CD4-positive, CD25-positive, alpha-beta regulatory T cell (primary cell): ENCODE results near the gene DBNDD1. TPM values are rescaled to one million over a fixed set of nuclear protein-coding genes. Genes with fewer than 3 reads are reported as not detected.
"Not testable (repeated sequence)": the region's sequence is repeated elsewhere in the genome, so short reads cannot be mapped to it uniquely, and the experiment has no call there.

Source experiments
- ATAC-seq, 2 donors: fragments of 150-1000 bp; cut with Tn5 transposase; one replicate each; pipeline ENCODE4 v1.10.0; 2021; ENCODE audit warnings: low read depth in 2 of 2, moderate number of reproducible peaks in 2 of 2, moderate library complexity in 1 of 2
- DNase-seq, 3 donors: peaks; one replicate each; pipeline versions ENCODE4 v3.0.0 to v3.0.0-alpha.2; 2012 to 2022; ENCODE audit warnings: mixed read lengths in 1 of 3
- H3K27ac ChIP-seq: one replicate; pipeline ENCODE4 v1.7.0; 2013; ENCODE audit warnings: mild to moderate bottlenecking, low read length; ENCODE audit not compliant: insufficient read depth, poor library complexity, severe bottlenecking
- H3K27me3 ChIP-seq: one replicate; pipeline ENCODE4 v1.7.0; 2013; ENCODE audit warnings: low read length; ENCODE audit not compliant: control insufficient read depth, insufficient read depth
- H3K36me3 ChIP-seq: one replicate; pipeline ENCODE4 v1.7.0; 2013; ENCODE audit warnings: mild to moderate bottlenecking, low read length, moderate library complexity; ENCODE audit not compliant: control insufficient read depth, insufficient read depth
- H3K4me1 ChIP-seq: 2 replicates; pipeline ENCODE4 v1.7.0; 2013; ENCODE audit warnings: mild to moderate bottlenecking, low read length; ENCODE audit not compliant: insufficient read depth, control insufficient read depth, poor library complexity, severe bottlenecking
- H3K4me3 ChIP-seq: one replicate; pipeline ENCODE4 v1.7.0; 2013; ENCODE audit warnings: low read depth, mild to moderate bottlenecking, low read length, moderate library complexity
- H3K9me3 ChIP-seq, 2 experiments: 1 replicate in 1 of 2; 2 replicates in 1 of 2; pipeline ENCODE4 v1.7.0; 2013; ENCODE audit warnings: low read length in 2 of 2, mild to moderate bottlenecking in 1 of 2, moderate library complexity in 1 of 2; ENCODE audit not compliant: control insufficient read depth in 2 of 2
- H3K27ac Mint-ChIP-seq, 3 donors: one replicate each; pipeline ENCODE4 v1.8.0; 2020 to 2022; ENCODE audit warnings: mild to moderate bottlenecking in 3 of 3, mixed read lengths in 3 of 3, moderate library complexity in 2 of 3
- H3K27me3 Mint-ChIP-seq: one replicate; pipeline ENCODE4 v1.8.0; 2022; ENCODE audit warnings: mild to moderate bottlenecking, mixed read lengths
- H3K36me3 Mint-ChIP-seq: one replicate; pipeline ENCODE4 v1.8.0; 2020; ENCODE audit warnings: mixed read lengths
- H3K4me1 Mint-ChIP-seq, 4 donors: one replicate each; pipeline ENCODE4 v1.8.0; 2020 to 2022; ENCODE audit warnings: mixed read lengths in 4 of 4, mild to moderate bottlenecking in 1 of 4
- H3K4me3 Mint-ChIP-seq, 4 donors: one replicate each; pipeline ENCODE4 v1.8.0; 2020 to 2022; ENCODE audit warnings: mild to moderate bottlenecking in 4 of 4, mixed read lengths in 4 of 4, moderate library complexity in 3 of 4
- H3K9me3 Mint-ChIP-seq, 7 donors: one replicate each; pipeline ENCODE4 v1.8.0; 2020 to 2022; ENCODE audit warnings: mixed read lengths in 7 of 7, mild to moderate bottlenecking in 3 of 7, moderate library complexity in 2 of 7
- polyA plus RNA-seq, 4 donors: library from polyadenylated mRNA; unstranded; fragments of 300-500 nt; fragmentation: Illumina TruSeq; gene quantifications; one replicate each; pipeline ENCODE4 v1.2.3, GENCODE V29; 2021
- total RNA-seq: library from RNA; stranded (reverse); gene quantifications from one replicate; pipeline ENCODE4 v1.2.3, GENCODE V29; 2022

The DBNDD1 gene
- total and polyA plus RNA-seq, 5 donors from 2014 or later: 1.1 to 7.8 (median 4.3) TPM

DNA sequence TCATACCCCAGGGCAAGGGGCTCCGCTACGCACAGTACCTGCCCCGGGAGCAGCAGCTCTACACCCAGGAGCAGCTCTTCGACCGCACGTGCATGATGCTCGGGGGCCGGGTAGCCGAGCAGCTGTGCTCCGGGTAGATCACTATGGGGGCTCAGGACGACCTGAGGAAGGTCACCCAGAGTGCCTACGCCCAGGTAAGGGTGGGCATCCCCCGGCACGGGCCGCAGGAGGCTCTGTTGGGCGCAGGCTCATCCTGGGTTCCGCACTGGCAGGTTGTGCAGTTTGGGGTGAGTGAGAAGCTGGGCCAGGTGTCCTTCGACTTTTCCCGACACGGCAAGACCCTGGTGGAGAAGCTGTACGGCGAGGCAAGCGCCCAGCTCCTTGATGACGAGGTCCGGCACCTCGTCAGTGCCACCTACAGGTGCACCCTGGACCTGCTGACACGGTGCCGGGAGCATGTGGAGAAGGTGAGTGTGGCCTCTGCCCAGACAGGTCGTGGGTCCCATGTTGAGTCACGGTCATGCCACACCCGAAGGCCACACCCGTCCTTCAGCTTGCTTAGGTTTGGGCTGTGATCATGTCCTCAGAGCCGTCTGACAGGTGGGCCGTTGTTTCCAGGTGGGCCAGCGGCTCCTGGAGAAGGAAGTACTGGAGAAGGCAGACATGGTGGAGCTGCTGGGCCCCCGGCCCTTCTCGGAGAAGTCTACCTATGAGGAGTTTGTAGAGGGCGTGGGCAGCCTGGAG lies 19.3 kb downstream of the DBNDD1 start:
- no peak for DNase-seq
- H3K9me3 ChIP-seq: no peaks in the 10 kb centered on the region
- H3K4me1 Mint-ChIP-seq: no peaks in the 10 kb centered on the region

DNA sequence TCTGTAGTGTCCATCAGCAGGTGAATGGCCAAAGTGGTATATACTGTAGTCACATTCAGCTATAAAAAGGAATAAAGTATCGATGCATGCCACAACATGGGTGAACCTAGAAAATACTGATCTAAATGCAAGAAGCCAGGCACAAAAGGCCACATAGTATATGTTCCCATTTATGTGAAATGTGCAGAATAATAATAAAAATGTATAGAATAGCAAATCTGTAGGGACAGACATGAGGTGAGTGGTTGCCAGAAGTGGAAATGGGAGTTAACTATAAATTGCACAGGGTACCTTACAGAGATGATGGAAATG lies 23.1 kb downstream of the DBNDD1 start:
- Mint-ChIP-seq H3K4me1 (no peaks in the 10 kb centered on the region), H3K27ac (peak overlapping the region; percentile 51 to 87 (median 68)), H3K9me3 (peaks cover 0 to 2% (median 0%) of the 10 kb centered on the region in 7 donors), H3K27me3 (no peaks in the 10 kb centered on the region), H3K4me3 (peak overlapping the region in 1 of 4 donors; percentile 21), H3K36me3 (peaks cover 17% of the 10 kb centered on the region)
- Histone ChIP-seq H3K4me1 (no peaks in the 10 kb centered on the region), H3K9me3 (no peaks in the 10 kb centered on the region), H3K4me3 (no peak overlapping the region), H3K27me3 (no peaks in the 10 kb centered on the region), H3K27ac (no peak overlapping the region), H3K36me3 (peaks cover 27% of the 10 kb centered on the region)
- no peak for DNase-seq
- no peak for ATAC-seq

More for the DNA sequence above, 19.3 kb downstream of the DBNDD1 start:
- no peak overlapping the region for H3K4me3 Mint-ChIP-seq
- no peak overlapping the region for H3K4me3 ChIP-seq
- peaks cover 7% of the 10 kb centered on the region for H3K36me3 ChIP-seq
- H3K27me3 Mint-ChIP-seq: no peaks in the 10 kb centered on the region
- ATAC-seq: no peak
- no peaks in the 10 kb centered on the region for H3K9me3 Mint-ChIP-seq
- no peaks in the 10 kb centered on the region for H3K36me3 Mint-ChIP-seq
- no peaks in the 10 kb centered on the region for H3K4me1 ChIP-seq
- H3K27ac Mint-ChIP-seq: no peak overlapping the region
- H3K27me3 ChIP-seq: no peaks in the 10 kb centered on the region
- no peak overlapping the region for H3K27ac ChIP-seq

DNA sequence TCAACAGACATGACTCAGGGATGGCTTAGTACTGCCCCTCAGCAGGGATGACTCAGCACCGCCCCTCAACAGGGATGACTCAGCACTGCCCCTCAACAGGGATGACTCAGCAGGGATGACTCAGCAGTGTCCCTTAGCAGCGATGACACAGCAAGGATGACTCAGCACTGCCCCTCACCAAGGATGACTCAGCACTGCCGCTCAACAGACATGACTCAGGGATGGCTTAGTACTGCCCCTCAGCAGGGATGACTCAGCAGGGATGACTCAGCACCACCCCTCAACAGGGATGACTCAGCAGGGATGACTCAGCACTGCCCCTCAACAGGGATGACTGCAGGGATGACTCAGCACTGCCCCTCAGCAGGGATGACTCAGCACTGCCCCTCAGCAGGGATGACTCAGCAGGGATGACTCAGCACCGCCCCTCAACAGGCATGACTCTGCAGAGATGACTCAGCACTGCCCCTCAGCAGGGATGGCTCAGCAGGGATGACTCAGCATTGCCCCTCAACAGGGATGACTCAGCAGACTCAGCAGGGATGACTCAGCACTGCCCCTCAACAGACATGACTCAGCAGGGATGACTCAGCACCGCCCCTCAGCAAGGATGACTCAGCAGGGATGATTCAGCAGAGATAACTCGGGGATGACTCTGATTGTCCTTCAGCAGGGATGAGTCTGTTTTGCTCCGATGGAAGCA lies 23.6 kb downstream of the DBNDD1 start:
- Histone ChIP-seq H3K36me3 (peaks cover 32% of the 10 kb centered on the region), H3K27ac (peak overlapping the region; percentile 39)
- Mint-ChIP-seq H3K27ac (peak overlapping the region; percentile 51 to 87 (median 68)), H3K36me3 (peaks cover 22% of the 10 kb centered on the region), H3K4me3 (peak overlapping the region in 1 of 4 donors; percentile 21)
- ATAC-seq: peak; percentile 16 to 17
- H3K9me3 ChIP-seq, H3K4me3 ChIP-seq, H3K27me3 ChIP-seq, H3K4me1 ChIP-seq, H3K27me3 Mint-ChIP-seq, H3K9me3 Mint-ChIP-seq, H3K4me1 Mint-ChIP-seq: not testable (repeated sequence)
- peak in 2 of 3 donors; percentile 27 to 41 for DNase-seq

DNA sequence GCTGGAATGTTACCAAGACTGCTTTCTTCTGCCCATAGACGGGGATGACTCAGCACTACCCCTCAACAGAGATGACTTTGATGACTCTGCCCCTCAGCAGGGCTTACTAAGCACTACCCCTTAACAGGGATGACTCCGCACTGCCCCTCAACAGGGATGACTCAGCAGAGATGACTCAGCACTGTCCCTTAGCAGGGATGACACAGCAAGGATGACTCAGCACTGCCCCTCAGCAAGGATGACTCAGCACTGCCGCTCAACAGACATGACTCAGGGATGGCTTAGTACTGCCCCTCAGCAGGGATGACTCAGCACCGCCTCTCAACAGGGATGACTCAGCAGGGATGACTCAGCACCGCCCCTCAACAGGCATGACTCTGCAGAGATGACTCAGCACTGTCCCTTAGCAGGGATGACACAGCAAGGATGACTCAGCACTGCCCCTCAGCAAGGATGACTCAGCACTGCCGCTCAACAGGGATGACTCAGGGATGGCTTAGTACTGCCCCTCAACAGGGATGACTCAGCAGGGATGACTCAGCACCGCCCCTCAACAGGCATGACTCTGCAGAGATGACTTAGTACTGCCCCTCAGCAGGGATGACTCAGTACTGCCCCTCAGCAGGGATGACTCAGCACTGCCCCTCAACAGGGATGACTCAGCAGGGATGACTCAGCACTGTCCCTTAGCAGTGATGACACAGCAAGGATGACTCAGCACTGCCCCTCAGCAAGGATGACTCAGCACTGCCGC lies 24.4 kb downstream of the DBNDD1 start:
- Mint-ChIP-seq H3K4me3 (peak overlapping the region in 2 of 4 donors; percentile 32 to 91), H3K36me3 (peaks cover 22% of the 10 kb centered on the region)

DNA sequence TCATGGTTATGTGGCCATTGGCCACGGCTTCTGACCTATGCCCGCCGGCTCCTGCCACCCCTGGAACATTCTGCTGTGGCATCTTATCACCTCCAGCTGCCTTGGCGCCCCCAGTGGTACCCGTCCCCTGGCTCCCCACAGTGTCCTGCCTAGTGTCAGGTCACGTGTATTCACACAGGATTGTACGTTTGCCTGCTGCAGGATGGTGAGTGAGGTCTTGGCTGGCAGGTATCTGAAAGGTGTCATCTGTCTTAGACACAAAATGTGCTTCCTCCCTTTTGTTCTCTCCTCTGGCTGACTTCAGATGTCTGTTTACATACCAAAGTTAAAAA lies 24.9 kb downstream of the DBNDD1 start:
- peak overlapping the region in 2 of 3 donors; percentile 68 to 87 for H3K27ac Mint-ChIP-seq
- peaks cover 22% of the 10 kb centered on the region for H3K36me3 Mint-ChIP-seq
- H3K9me3 Mint-ChIP-seq: peaks cover 0 to 2% (median 0%) of the 10 kb centered on the region in 7 donors
- Histone ChIP-seq H3K4me3 (no peak overlapping the region), H3K27ac (no peak overlapping the region), H3K27me3 (no peaks in the 10 kb centered on the region), H3K36me3 (peaks cover 37% of the 10 kb centered on the region), H3K4me1 (no peaks in the 10 kb centered on the region), H3K9me3 (no peaks in the 10 kb centered on the region)
- peak overlapping the region in 2 of 4 donors; percentile 32 to 91 for H3K4me3 Mint-ChIP-seq
- DNase-seq (no peak), ATAC-seq (no peak)
- H3K27me3 Mint-ChIP-seq: no peaks in the 10 kb centered on the region
- no peaks in the 10 kb centered on the region for H3K4me1 Mint-ChIP-seq

More for the DNA sequence above, 24.4 kb downstream of the DBNDD1 start:
- H3K36me3 ChIP-seq: peaks cover 37% of the 10 kb centered on the region
- not testable (repeated sequence) for H3K4me3 ChIP-seq, H3K9me3 Mint-ChIP-seq, H3K4me1 ChIP-seq, H3K27me3 Mint-ChIP-seq, H3K4me1 Mint-ChIP-seq, H3K27me3 ChIP-seq, H3K9me3 ChIP-seq, ATAC-seq
- H3K27ac ChIP-seq: peak overlapping the region; percentile 39
- peak overlapping the region in 2 of 3 donors; percentile 68 to 87 for H3K27ac Mint-ChIP-seq
- peak in 2 of 3 donors; percentile 23 to 42 for DNase-seq

GRCh38 chr16:89993971-89994370 lies 25.3 kb downstream of the DBNDD1 start:
- Mint-ChIP-seq H3K9me3 (peaks cover 0 to 2% (median 0%) of the 10 kb centered on the region in 7 donors), H3K4me1 (no peaks in the 10 kb centered on the region), H3K27ac (no peak overlapping the region), H3K27me3 (no peaks in the 10 kb centered on the region), H3K36me3 (peaks cover 22% of the 10 kb centered on the region), H3K4me3 (no peak overlapping the region)
- no peaks in the 10 kb centered on the region for H3K4me1 ChIP-seq
- H3K27ac ChIP-seq: no peak overlapping the region
- ATAC-seq (no peak), DNase-seq (no peak)
- peaks cover 37% of the 10 kb centered on the region for H3K36me3 ChIP-seq
- H3K4me3 ChIP-seq: no peak overlapping the region
- H3K27me3 ChIP-seq: no peaks in the 10 kb centered on the region
- no peaks in the 10 kb centered on the region for H3K9me3 ChIP-seq

GRCh38 chr16:89993377-89993776 lies 25.9 kb downstream of the DBNDD1 start:
- Mint-ChIP-seq H3K36me3 (peaks cover 25% of the 10 kb centered on the region), H3K4me3 (no peak overlapping the region), H3K9me3 (peaks cover 0 to 2% (median 0%) of the 10 kb centered on the region in 7 donors), H3K27me3 (no peaks in the 10 kb centered on the region), H3K4me1 (no peaks in the 10 kb centered on the region), H3K27ac (no peak overlapping the region)
- Histone ChIP-seq H3K27me3 (no peaks in the 10 kb centered on the region), H3K4me1 (no peaks in the 10 kb centered on the region), H3K9me3 (no peaks in the 10 kb centered on the region), H3K4me3 (no peak overlapping the region), H3K36me3 (peaks cover 42% of the 10 kb centered on the region), H3K27ac (no peak overlapping the region)
- DNase-seq: no peak
- no peak for ATAC-seq
